HG02642 (cell line): Measurements from ENCODE around the gene INTS6L.
"Not testable (repeated sequence)": the region's sequence is repeated elsewhere in the genome, so short reads cannot be mapped to it uniquely, and the experiment has no call there.

Experiments used
- ATAC-seq: cut with Tn5 transposase; IDR thresholded peaks from one replicate; pipeline ENCODE4 v1.9.1; 2021; ENCODE audit warnings: mild to moderate bottlenecking; ENCODE audit not compliant: unreplicated experiment, poor library complexity

INTS6L gene

GRCh38 chrX:135595543-135595942, 75.1 kb downstream of the INTS6L start:
- ATAC-seq: no peak

GRCh38 chrX:135596495-135596894, 76.0 kb downstream of the INTS6L start:
- no peak for ATAC-seq

- no peak for ATAC-seq
These were observed 85.4 kb downstream of the INTS6L start for GRCh38 chrX:135605906-135606305.

- ATAC-seq: not testable (repeated sequence)
These were observed 104.1 kb downstream of the INTS6L start for GRCh38 chrX:135624408-135625204.

- ATAC-seq: no peak
These were observed 105.5 kb downstream of the INTS6L start for GRCh38 chrX:135625995-135626394.

- no peak for ATAC-seq
These were observed 108.9 kb downstream of the INTS6L start for GRCh38 chrX:135629342-135629741.
